HG03432 (cell line): ENCODE measurements around the gene PRTG.
"Not testable (repeated sequence)": the region's sequence is repeated elsewhere in the genome, so short reads cannot be mapped to it uniquely, and the experiment has no call there.

Source experiments
- ATAC-seq: cut with Tn5 transposase; IDR thresholded peaks from one replicate; pipeline ENCODE4 v1.9.1; 2021; ENCODE audit warnings: mild to moderate bottlenecking, moderate library complexity; ENCODE audit not compliant: unreplicated experiment

The PRTG gene

DNA sequence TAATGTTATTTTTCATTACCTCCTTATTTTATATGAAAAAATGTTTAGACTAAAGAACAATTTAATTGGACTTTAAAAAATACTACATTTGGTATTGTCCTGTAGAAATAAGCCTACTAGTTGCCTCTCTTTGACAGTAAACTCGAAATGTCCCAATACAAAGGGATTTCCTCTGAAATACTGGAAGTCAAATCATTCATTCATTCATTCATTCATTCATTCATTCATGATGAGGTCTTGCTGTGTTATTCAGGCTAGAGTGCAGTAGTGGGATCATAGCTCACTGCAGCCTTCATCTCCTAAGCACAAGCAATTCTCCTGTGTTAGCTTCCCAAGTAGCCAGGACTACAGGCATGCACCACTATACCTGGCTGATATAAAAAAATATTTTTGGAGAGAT is 104.2 kb downstream of the PRTG start:
- ATAC-seq: no peak

DNA sequence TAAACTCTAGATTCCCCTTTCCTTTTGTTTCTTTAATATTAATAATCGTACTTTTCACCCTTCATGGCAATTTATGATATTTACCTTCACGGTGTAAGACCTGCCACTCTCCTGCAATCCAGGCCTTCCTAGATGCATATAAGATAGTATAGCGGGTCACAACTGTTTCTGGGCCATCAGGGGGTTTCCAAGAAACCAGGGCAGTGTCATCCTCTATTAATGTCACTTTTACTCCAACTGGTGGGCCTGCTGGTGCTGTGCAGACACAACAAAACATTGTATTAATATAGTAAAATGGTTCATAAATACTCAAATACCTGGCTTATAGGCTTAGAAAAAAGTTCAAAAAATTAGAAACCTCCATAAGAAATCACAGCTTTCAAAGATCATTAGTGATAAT is 105.9 kb downstream of the PRTG start:
- ATAC-seq: no peak

DNA sequence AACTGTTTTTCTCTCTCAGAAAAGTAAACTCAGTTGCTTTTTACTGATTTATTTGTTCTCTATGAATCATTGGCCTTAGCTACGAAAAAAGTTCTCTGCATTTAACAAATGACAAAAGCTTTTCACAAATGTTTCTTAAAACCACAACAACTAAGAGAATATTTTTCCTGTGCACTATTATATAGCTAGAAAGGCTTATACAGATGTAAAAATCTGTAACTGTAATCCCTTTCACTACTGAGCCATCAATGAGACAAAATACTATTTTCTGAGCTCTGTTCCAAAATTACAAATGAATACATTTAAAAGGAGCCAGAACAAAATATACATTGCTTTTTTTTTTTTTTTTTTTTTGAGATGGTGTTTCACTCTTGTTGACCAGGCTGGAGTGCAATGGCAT is 109.2 kb downstream of the PRTG start:
- ATAC-seq: no peak

DNA sequence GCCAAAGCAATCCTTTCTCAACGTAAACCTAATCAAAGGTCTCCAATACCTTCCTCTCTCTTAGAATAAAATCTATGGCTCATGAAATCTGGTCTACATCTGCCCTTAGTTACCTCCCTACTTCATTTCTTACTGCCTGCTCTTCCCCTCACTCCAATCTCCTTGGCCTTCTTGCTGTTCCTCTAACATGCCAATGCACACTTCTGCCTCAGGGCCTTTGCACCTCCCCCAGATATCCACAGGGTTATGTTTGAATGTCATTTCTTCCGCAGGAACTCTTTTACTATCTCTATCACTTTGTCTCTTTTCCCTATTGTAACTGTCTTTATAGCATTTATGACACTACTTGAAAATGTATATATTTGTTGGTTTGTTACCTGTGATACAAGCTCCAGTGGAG is 110.5 kb downstream of the PRTG start:
- no peak for ATAC-seq

DNA sequence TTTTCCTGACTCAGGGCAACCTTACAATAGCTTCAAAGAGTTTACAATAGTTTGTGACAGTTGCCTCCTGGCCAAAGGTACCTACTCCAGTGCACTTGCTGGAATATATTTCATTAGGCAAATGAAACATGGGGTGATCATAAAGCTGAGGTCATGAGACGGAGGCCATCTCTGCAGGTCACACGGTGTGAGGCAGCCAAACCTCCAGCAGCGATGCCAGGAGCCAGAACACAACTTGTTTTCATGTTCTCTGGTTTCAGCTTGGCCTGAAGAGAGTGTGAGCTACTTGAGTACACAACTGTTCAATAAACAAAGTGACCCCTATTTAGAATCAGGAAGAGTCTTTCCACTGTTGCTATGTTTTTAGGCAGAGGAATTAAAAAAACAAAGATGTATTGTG is 112.1 kb downstream of the PRTG start:
- no peak for ATAC-seq

DNA sequence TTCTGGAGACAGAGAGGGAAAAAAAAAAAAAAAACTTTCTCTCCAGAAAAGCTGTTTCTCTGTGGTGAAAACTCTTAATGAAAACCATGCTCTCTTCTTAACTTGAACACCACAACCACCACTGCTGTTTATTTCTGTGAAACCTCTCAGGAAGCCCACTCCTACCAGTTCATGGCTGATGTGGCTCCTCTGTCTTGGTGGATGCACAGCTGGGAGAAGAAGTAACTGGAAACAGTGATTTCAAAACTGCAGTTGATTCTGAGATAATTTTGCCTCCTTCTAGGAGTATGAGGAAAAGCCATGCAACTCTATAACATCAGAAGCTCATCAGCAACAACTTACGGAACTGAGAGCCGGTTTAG is 114.6 kb downstream of the PRTG start:
- ATAC-seq: no peak

DNA sequence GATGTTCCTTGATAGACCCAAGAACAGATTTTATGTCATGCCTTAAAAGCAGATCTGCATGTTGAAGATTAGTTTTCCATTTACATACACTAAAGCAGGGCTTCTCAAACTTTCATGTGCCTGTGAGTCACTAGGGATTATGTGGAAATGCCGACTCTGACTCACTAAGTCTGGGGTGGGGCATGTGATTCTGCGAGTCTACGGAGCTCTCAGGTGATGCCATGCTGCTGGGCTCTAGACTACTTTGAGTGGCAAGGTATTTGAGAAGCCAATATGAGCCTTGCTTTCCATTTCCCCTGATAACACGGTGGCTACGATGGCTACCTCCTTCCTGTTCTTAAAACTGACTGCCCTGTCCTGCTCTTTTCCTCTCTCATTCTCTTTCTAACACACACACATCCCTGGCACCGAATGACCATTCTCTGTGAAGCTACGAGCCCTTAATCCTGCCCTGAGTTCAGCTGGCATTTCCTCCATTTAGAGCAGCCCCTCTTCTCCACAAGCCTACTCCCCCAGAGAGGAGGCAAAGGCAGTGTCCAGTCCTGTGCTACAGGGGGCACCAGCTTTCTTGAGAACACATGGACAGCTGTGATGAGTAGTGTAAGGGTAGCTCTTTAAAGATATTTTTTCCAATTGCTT is 115.1 kb downstream of the PRTG start:
- no peak for ATAC-seq

DNA sequence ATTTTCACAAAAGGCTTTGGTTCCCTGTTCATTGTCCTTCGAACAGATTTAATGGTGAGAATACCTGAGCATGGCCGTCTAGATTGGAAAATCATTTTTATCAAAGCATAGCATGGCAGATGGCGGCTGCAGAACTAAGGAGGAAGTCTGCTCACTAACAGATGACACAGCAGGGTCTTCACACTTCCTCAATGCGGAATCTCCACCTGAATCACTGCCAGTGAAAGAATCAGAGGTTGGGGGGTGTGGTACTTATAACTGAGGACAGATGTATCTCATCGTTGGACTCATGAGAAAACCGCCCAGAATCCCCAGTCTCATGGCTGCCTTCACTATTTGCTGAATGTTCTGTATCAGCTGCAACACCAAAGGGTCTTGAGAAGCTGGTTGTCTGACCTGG is 123.2 kb downstream of the PRTG start:
- ATAC-seq: no peak

DNA sequence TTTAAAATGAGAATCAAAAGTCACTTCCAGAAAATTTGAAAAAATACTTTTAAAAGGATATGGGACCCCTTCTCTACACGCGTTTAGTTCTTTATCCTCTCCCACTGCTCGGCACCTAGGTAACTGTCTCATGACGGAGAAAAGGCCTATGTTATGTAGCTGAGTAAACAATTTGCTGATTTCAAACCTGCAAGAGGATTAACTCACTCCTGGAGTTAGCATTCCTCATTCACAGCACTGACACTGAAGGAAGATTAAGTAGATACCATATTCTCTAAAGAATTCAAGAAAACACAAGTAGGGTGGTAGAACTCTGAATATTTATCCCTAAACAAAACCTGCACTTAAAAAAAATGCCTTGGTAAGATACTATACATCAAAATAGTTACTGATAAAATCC is 124.6 kb downstream of the PRTG start:
- ATAC-seq: no peak

DNA sequence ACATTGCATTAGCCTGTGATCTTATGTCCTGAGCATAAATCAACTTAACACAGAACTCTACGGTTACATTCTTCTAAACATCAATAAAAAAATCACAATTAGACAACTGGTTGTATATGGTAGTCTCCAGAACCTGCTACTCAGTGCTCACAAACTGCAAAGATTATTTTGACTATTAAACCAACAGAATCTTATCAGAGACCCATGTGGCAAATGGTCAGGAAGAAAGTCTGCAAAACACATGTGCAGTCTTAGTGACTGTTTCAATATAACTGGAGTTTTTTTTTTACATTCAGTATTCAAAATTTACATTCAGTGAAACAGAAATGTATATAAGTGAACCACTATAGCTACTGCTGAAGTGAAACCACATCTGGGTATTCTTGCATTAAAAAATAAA is 127.5 kb downstream of the PRTG start:
- no peak for ATAC-seq

DNA sequence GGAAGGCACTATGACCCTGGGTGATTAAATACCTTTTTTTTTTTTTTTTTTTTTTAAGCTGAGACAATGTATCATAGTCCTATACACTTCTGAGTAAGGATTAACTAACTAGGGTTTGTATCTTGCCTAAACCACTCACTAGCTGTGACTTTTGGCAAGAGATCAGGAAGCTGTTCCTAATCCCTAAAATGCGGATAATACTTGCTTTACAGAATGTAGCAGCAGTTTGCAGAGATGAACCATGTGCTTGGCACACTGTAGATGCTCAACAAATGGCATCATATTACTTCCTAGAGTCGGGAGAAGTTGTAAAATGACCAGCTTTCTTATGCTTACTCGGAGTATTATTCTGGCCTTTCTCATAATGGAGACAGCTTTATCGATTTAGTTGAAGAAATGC is 129.2 kb downstream of the PRTG start:
- ATAC-seq: no peak

DNA sequence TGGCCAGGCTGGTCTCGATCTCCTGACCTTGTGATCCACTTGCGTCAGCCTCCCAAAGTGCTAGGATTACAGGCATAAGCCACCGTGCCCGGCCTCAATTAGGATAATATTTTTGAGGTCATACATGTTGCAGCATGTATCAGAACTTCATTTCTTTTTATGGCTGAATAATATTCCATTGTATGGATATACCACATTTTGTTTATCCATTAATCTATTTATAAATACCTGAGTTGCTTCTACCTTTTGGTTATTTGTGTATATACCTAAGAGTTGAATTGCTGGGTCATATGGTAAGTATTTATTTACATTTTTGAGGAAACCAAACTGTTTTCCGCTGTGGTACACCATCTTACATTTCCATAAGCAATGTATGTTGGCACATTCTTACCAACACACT is 136.7 kb downstream of the PRTG start:
- ATAC-seq: no peak

DNA sequence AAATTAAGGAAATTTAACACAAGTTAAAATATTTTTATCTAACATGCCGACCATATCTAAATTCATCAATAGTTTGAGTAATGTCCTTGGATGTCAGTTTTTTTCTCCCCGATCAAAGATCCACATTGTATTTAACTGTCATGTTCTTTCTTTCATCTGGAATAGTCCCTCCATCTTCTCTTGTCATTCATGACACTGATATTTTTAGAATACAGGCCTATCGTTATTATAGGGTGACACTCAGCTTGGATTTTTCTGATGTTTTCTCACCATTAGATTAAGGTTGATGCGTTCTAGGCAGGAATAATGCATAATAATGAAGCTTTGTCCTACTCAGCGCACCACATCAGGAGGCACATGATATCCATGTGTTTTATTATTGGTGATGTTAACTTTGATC is 141.6 kb downstream of the PRTG start:
- ATAC-seq: no peak

DNA sequence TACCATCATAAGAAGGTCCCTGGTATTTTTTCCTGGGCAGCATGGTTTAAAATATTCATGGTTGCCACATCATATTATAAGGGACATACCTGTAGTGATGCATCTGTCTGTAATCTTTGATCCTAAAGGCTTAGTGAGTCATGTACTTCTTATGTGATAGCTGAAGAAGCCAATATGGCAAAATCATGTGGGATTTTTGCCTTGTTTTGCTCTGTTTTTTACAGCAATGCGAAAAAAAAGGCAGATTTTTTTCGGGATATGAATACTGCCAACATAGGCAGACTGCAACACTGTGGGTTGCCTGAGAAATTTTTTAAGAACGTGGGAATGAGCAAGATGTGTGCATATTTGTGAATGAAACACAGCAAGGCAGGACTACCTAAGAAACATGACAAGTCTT is 143.5 kb downstream of the PRTG start:
- no peak for ATAC-seq

DNA sequence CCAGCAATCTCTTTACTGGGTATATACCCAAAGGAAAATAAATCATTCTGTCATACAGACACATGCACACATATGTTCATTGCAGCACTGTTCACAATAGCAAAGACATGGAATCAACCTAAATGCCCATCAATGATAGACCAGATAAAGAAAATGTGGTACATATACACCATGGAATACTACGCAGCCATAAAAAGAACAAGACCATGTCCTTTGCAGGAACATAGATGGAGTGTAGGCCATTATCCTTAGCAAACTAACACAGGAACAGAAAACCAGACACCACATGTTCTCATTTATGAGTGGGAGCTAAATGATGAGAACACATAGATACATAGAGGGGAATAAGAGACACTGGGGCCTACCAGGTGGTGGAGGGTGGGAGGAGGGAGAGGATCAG is 149.9 kb downstream of the PRTG start:
- ATAC-seq: not testable (repeated sequence)

DNA sequence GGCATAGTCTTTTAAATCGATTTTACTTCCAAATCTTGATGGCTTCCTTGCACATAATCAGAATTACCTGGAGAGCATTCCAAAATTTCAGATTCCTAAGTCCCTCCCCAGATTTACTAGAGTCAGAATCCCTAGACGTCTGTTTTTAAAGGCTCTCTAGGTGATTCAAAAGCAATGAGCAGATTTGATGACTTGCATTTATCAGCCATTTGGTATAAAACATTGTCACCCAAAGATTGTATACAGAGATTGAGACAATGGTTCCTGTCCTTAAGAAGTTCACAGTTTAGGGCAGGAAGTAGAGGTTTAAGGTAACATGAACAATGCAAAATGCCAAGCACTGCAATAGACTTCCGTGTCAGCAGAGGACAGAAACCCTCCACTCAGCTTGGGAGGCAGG is 152.2 kb downstream of the PRTG start:
- ATAC-seq: no peak

DNA sequence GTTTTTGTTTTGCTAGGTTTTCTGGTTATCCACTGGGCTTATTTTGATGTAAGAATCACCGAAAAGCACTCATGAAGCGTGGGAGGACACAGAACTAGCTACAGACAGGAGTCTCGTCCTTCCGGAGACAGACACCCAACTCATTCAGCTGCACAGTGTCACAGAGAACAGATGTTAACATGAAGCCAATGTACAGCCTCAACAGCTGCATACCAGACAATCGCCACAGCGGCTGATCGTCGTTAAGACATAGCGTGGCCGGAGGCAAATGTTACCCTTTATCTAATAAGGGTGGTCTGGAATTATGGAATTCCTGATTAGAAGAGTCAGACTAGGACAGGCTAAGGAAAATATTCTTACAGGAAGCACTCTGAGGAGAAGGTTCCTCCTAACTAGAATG is 153.7 kb downstream of the PRTG start:
- no peak for ATAC-seq

DNA sequence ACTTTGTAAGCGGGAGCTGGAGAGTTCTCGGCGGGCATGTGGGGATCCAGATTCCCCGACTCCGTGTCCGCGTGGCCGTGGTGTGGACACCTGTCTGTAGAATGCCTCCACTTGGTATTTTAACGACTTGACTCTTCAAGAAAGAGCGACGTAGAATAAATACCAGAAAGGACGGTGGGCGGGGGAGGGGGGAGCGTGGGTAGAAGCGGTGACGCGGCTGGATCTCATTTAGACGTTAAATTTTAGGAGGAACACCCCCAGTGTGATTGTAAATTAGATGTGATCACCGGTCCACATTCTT is 154.2 kb downstream of the PRTG start:
- ATAC-seq: no peak

DNA sequence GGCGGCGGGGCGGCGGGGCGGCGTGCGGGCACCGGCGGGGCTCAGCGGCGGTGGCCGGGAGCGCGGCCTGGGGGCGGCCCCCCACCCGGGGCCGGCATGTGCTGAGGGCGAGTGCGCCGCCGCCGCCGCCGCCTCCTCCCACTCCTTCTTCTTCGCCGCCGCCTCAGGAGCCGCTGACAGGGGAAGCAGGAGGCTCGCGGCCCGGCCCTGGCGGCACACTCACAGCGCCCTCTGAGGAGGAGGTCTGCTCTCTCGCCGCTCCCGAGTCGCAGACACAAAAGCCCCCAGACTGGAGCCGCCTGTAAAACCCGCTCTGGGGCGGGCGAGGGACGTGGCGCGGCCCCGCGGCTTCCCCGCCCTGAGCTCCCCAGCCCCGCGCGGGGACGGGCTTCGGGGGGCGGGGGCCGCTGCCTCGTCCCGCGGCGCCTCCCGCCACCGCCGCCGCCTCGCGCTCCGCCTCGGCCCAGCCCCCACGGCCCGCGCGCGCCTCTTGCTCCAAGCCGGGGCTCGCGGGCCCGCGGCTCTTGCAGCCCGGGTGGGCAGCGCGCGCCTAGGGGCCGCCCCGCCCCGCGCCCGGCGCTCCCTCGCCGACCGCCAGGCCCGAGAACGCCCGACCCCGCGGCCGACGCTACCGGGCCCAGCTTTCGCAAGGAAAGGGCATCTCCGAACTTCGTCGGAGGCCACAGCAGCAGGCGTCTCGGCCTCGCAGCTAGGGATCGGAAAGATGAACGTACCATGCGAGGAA is 154.7 kb downstream of the PRTG start, which contains the start of gene PYGO1:
PYGO1 (minus strand) TSS at position 276 of the 745 bp plus-strand sequence. CDS start 462 bp downstream, outside the sequence.
- peak; percentile 77 for ATAC-seq

DNA sequence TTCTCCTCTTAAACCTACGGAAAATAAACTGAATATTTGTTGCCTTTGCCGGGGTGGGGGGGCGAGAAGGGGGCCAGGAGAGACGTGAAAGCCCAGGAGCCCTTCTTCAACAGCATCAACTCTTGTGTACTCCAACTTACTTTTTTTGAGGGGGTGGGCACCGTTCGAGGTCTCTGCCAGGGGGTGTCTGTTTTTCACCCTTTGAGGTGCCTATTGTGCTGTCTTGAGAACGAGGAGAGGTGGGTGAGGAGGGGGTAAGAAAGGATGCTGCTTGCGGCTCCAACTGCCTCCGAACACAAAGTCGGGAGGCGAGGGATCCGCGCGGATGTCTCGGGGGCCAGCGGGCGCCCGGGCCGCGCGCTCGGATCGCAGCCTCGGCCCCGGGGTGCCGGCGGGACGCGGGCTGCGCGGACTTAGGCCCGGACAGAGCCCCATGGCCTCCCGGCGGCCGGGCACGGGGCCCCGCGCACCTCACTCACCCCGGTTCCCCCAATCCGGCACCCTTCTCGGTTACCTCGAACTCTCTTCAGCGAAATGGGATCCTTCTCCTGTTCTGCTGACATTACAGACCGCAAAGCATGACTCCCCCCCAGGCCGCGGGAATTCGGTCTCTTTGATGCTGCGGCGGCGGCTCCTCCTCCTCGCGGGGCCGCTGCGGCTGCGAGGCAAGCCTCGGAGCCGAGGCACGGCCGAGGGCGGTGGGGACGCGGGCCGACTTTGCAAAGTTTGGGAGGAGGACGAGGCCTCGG is 155.5 kb downstream of the PRTG start:
- ATAC-seq: peak; percentile 12

DNA sequence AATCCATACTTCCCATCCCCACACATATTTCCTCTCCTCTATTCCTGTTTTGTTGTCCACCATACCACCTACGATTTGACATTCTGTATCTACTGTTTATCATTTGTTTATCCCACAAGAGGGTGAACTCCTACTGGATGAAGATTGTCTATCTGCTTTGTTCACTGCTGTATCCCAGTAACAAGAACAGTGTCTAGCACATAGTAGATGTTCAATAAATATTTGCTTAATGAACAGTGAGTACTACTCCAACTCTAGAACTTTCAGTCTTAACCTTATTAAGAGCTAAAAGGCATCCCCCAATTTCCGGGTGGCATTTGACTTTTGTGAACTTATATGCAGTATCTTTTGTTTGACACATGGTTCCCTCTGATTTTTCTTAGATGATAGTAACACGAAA is 156.1 kb downstream of the PRTG start:
- no peak for ATAC-seq

DNA sequence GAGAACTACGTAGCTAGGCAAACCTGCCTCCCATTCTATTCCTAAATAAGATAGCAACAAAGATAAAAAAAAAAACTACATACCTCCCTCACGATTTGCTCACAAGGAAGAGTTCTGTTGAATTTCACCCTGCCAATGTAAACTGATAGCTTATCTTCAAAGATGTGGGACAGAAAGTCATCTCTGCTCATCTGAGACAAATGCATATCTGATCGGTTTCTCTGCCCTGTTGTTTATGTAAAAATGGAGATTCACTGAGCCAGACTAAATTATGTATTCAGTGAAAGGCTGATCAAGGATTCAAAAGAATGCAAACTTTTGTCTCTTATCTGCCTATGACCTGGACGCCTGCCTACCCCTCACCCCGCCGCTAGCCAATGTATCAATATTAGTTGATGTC is 166.0 kb downstream of the PRTG start:
- no peak for ATAC-seq
